Urothelium cell line (cell line): ENCODE data around the gene MYBPC1.
"Not testable (repeated sequence)": the region's sequence is repeated elsewhere in the genome, so short reads cannot be mapped to it uniquely, and the experiment has no call there.

Experiments used
- DNase-seq: peaks from one replicate; pipeline ENCODE4 v3.0.0; 2011; ENCODE audit warnings: low spot score, mixed read lengths
- FAIRE-seq: peaks from 2 replicates; lab custom pipeline; 2011; peaks lifted over from hg19 to GRCh38; lab: Jason Lieb, UNC

Gene MYBPC1

GRCh38 chr12:101653503-101653902 lies 58.7 kb downstream of the MYBPC1 start:
- DNase-seq (no peak), FAIRE-seq (no peak)

GRCh38 chr12:101654442-101654841 lies 59.7 kb downstream of the MYBPC1 start:
- FAIRE-seq (no peak), DNase-seq (no peak)

- FAIRE-seq (no peak), DNase-seq (no peak)
Measured at GRCh38 chr12:101655393-101655792, 60.6 kb downstream of the MYBPC1 start.

- not testable (repeated sequence) for DNase-seq, FAIRE-seq
Measured at GRCh38 chr12:101660662-101661061, 65.9 kb downstream of the MYBPC1 start.

GRCh38 chr12:101663298-101663697 lies 68.5 kb downstream of the MYBPC1 start:
- DNase-seq: no peak
- no peak for FAIRE-seq

- FAIRE-seq: no peak
Measured at GRCh38 chr12:101664992-101665391, 70.2 kb downstream of the MYBPC1 start.

GRCh38 chr12:101666052-101666728 lies 71.4 kb downstream of the MYBPC1 start:
- DNase-seq: no peak
- no peak for FAIRE-seq

More at GRCh38 chr12:101664992-101665391, 70.2 kb downstream of the MYBPC1 start:
- DNase-seq: no peak

- FAIRE-seq: no peak
Measured at GRCh38 chr12:101667591-101667990, 72.8 kb downstream of the MYBPC1 start.

GRCh38 chr12:101670007-101670671 lies 75.4 kb downstream of the MYBPC1 start:
- DNase-seq (no peak), FAIRE-seq (no peak)

More at GRCh38 chr12:101667591-101667990, 72.8 kb downstream of the MYBPC1 start:
- DNase-seq: no peak

- DNase-seq: no peak
- FAIRE-seq: no peak
Measured at GRCh38 chr12:101671157-101671791, 76.5 kb downstream of the MYBPC1 start.

- FAIRE-seq (no peak), DNase-seq (no peak)
Measured at GRCh38 chr12:101671833-101672232, 77.1 kb downstream of the MYBPC1 start.

- FAIRE-seq: no peak
Measured at GRCh38 chr12:101675555-101675954, 80.8 kb downstream of the MYBPC1 start.

GRCh38 chr12:101676497-101676896 lies 81.7 kb downstream of the MYBPC1 start:
- not testable (repeated sequence) for FAIRE-seq, DNase-seq

More at GRCh38 chr12:101675555-101675954, 80.8 kb downstream of the MYBPC1 start:
- DNase-seq: no peak

- DNase-seq: no peak
- FAIRE-seq: no peak
Measured at GRCh38 chr12:101678081-101678480, 83.3 kb downstream of the MYBPC1 start.

GRCh38 chr12:101680240-101680639 lies 85.5 kb downstream of the MYBPC1 start:
- FAIRE-seq: no peak
- no peak for DNase-seq

GRCh38 chr12:101680647-101681046 lies 85.9 kb downstream of the MYBPC1 start:
- FAIRE-seq (no peak), DNase-seq (no peak)

GRCh38 chr12:101681627-101682026 lies 86.9 kb downstream of the MYBPC1 start:
- DNase-seq, FAIRE-seq: not testable (repeated sequence)

GRCh38 chr12:101685092-101685491 lies 90.3 kb downstream of the MYBPC1 start:
- no peak for DNase-seq
- no peak for FAIRE-seq

GRCh38 chr12:101686176-101686575 lies 91.4 kb downstream of the MYBPC1 start:
- DNase-seq: no peak
- FAIRE-seq: no peak

GRCh38 chr12:101690544-101691098 lies 95.8 kb downstream of the MYBPC1 start:
- FAIRE-seq (no peak), DNase-seq (no peak)

- FAIRE-seq (no peak), DNase-seq (no peak)
Measured at GRCh38 chr12:101691503-101692096, 96.8 kb downstream of the MYBPC1 start.
